OCI-LY7 (cell line): ENCODE results near the gene OAS2.

Experiments
- EZH2phosphoT487 ChIP-seq: fragments of 200-600 bp; sonication (generic); IDR thresholded peaks from 2 replicates; pipeline ENCODE4 v1.6.1; 2018; ENCODE audit warnings: low read depth, borderline replicate concordance, mild to moderate bottlenecking, mixed run types, antibody characterized with exemption, low read length, moderate library complexity, mixed read lengths
- TF ChIP-seq, protein P1 (sequence below): fragments of 200-600 bp; sonication (generic); conservative IDR thresholded peaks from 2 replicates; pipeline ENCODE4 v1.5.1; 2014; ENCODE audit warnings: mild to moderate bottlenecking, antibody characterized with exemption, low read length, moderate library complexity, mixed read lengths

DNA sequence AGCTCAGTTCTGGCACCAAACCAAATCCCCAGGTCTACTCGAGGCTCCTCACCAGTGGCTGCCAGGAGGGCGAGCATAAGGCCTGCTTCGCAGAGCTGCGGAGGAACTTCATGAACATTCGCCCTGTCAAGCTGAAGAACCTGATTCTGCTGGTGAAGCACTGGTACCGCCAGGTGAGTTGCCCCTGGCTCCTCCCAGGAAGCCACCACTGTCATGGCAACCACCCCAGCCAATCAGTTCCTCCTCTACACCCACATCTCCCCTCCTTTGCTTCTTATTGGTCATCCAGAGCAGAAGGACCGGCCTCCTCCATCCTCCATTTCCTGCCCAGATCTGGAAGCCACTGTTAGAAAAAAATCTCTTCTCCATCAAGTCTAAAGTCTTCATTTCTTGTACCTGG lies 17.2 kb upstream of the OAS2 start:
- TF ChIP-seq, protein P1, sequence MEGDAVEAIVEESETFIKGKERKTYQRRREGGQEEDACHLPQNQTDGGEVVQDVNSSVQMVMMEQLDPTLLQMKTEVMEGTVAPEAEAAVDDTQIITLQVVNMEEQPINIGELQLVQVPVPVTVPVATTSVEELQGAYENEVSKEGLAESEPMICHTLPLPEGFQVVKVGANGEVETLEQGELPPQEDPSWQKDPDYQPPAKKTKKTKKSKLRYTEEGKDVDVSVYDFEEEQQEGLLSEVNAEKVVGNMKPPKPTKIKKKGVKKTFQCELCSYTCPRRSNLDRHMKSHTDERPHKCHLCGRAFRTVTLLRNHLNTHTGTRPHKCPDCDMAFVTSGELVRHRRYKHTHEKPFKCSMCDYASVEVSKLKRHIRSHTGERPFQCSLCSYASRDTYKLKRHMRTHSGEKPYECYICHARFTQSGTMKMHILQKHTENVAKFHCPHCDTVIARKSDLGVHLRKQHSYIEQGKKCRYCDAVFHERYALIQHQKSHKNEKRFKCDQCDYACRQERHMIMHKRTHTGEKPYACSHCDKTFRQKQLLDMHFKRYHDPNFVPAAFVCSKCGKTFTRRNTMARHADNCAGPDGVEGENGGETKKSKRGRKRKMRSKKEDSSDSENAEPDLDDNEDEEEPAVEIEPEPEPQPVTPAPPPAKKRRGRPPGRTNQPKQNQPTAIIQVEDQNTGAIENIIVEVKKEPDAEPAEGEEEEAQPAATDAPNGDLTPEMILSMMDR, result no peak
- no peak for TF ChIP-seq EZH2phosphoT487
